Measurements from ENCODE around the gene CHRNE. TPM values are rescaled to one million over a fixed set of nuclear protein-coding genes. Genes with fewer than 3 reads are reported as not detected.

The CHRNE gene
- total RNA-seq = under 1 TPM; 0.59 to 0.84 TPM

- DNase-seq = peak; percentile 89
- H3K9me3 Mint-ChIP-seq (ENCODE audit: low read depth) = no peaks in the 10 kb centered on the region
- no peaks in the 10 kb centered on the region for H3K27me3 Mint-ChIP-seq
- H3K4me3 Mint-ChIP-seq = peak within 1 kb of the TSS; percentile 65
- peak within 1 kb of the TSS; percentile 72 for H3K27ac Mint-ChIP-seq
- ChIA-PET POLR2A (interaction anchor here (0.7 kb wide), 1 partner anchor 155 kb away, joined by 3 read pairs; no protein-coding TSS in a partner anchor), CTCF (interaction anchor here (0.6 to 1.7 kb wide), 18 partner anchors 13 to 710 kb away, joined by 3 to 7 read pairs (median 3); partner anchors contain the start of genes RNF167 and SLC25A11)
- intact Hi-C loops (cut with DNase I, micrococcal nuclease) = loop anchor here (1.0 to 5.0 kb wide), 6 partner anchors 37 to 534 kb away; partner anchors contain the start of genes SPAG7 (in 2 of the 2), C1QBP (in 1 of the 2), GLTPD2 (in 1 of the 2) and RNF167 (in 1 of the 2)
- H3K4me1 Mint-ChIP-seq = peaks cover 26% of the 10 kb centered on the region
- ATAC-seq = peak; percentile 44
- H3K36me3 Mint-ChIP-seq (ENCODE audit: low read depth) = no peaks in the 10 kb centered on the region
These were observed at the start of gene CHRNE for GRCh38 chr17:4903051-4903818. TSS of gene CHRNE (minus strand) at chr17:4903098. CDS start at chr17:4903063, 35 bp downstream.

- DNase-seq (no peak), ATAC-seq (no peak)
- no peaks in the 10 kb centered on the region for H3K27me3 Mint-ChIP-seq
- H3K36me3 Mint-ChIP-seq (ENCODE audit: low read depth) = peaks cover 18% of the 10 kb centered on the region
- no peak overlapping the region for H3K27ac Mint-ChIP-seq
- H3K4me3 Mint-ChIP-seq = peak overlapping the region; percentile 99
- intact Hi-C loops (cut with DNase I, micrococcal nuclease) = no loop called here
- H3K9me3 Mint-ChIP-seq (ENCODE audit: low read depth) = no peaks in the 10 kb centered on the region
- H3K4me1 Mint-ChIP-seq = peaks cover 20% of the 10 kb centered on the region
- ChIA-PET CTCF (interaction anchor here (0.5 to 1.5 kb wide), 4 partner anchors 14 to 100 kb away, joined by 3 read pairs; partner anchors contain the start of gene SPAG7), POLR2A (interaction anchor here (1.0 to 9.2 kb wide), 3 partner anchors 11 to 16 kb away, joined by 3 to 80 read pairs (median 7); partner anchors contain the start of genes RNF167, SLC25A11 and SPAG7)
These were observed 48.6 kb upstream of the CHRNE start for GRCh38 chr17:4951486-4951885.

- ChIA-PET POLR2A (interaction anchor here (0.5 to 9.2 kb wide), 5 partner anchors 8 to 227 kb away, joined by 3 to 80 read pairs (median 4); partner anchors contain the start of genes RNF167, SLC25A11 and SPAG7), CTCF (interaction anchor here (0.7 to 1.5 kb wide), 3 partner anchors 17 to 42 kb away, joined by 3 to 4 read pairs (median 3); partner anchors contain the start of gene SPAG7)
- no peak for DNase-seq
- Mint-ChIP-seq H3K9me3 (ENCODE audit: low read depth) (no peaks in the 10 kb centered on the region), H3K27ac (peak within 1 kb of the TSS; percentile 94), H3K27me3 (no peaks in the 10 kb centered on the region), H3K4me1 (peaks cover 16% of the 10 kb centered on the region), H3K4me3 (peak within 1 kb of the TSS; percentile 99), H3K36me3 (ENCODE audit: low read depth) (peaks cover 25% of the 10 kb centered on the region)
- no peak for ATAC-seq
- intact Hi-C loops (cut with DNase I, micrococcal nuclease) = loop anchor here in 1 of 2 experiments (1.0 kb wide), 2 partner anchors 37 to 128 kb away; partner anchors contain the start of genes CAMTA2 and ZFP3
These were observed 47.9 kb upstream of the CHRNE start, which contains the start of gene ENO3 for GRCh38 chr17:4950746-4951204. TSS of gene ENO3 (plus strand) at chr17:4951119. CDS start at chr17:4951830, 711 bp downstream.

GRCh38 chr17:4950075-4950745, 47.3 kb upstream of the CHRNE start:
- ATAC-seq = peak; percentile 8
- ChIA-PET CTCF (interaction anchor here (0.6 to 0.9 kb wide), 2 partner anchors 17 to 161 kb away, joined by 3 to 4 read pairs; partner anchors contain the start of gene SPAG7), POLR2A (interaction anchor here (0.5 to 9.2 kb wide), 6 partner anchors 9 to 226 kb away, joined by 3 to 80 read pairs (median 4); partner anchors contain the start of genes RNF167, SLC25A11 and SPAG7)
- peak; percentile 62 for DNase-seq
- H3K27me3 Mint-ChIP-seq = no peaks in the 10 kb centered on the region
- peaks cover 21% of the 10 kb centered on the region for H3K4me1 Mint-ChIP-seq
- intact Hi-C loops (cut with DNase I, micrococcal nuclease) = loop anchor here in 1 of 2 experiments (1.0 kb wide), 2 partner anchors 37 to 128 kb away; partner anchors contain the start of genes CAMTA2 and ZFP3
- no peaks in the 10 kb centered on the region for H3K9me3 Mint-ChIP-seq (ENCODE audit: low read depth)
- peak overlapping the region; percentile 94 for H3K27ac Mint-ChIP-seq
- peak overlapping the region; percentile 99 for H3K4me3 Mint-ChIP-seq
- peaks cover 30% of the 10 kb centered on the region for H3K36me3 Mint-ChIP-seq (ENCODE audit: low read depth)

GRCh38 chr17:4949321-4950074, 46.6 kb upstream of the CHRNE start:
- Mint-ChIP-seq H3K4me1 (peaks cover 28% of the 10 kb centered on the region), H3K27ac (peak overlapping the region; percentile 89), H3K4me3 (peak overlapping the region; percentile 99), H3K36me3 (ENCODE audit: low read depth) (peaks cover 38% of the 10 kb centered on the region), H3K27me3 (no peaks in the 10 kb centered on the region), H3K9me3 (ENCODE audit: low read depth) (no peaks in the 10 kb centered on the region)
- intact Hi-C loops (cut with DNase I, micrococcal nuclease) = loop anchor here (1.0 to 10.0 kb wide), 12 partner anchors 18 to 1693 kb away; partner anchors contain the start of genes ATP2A3 (in 1 of the 2), C17orf107 (in 1 of the 2), CAMTA2 (in 1 of the 2) and KIAA0753 (in 1 of the 2)
- ATAC-seq = peak; percentile 25
- peak; percentile 86 for DNase-seq
- POLR2A ChIA-PET = interaction anchor here (0.6 to 9.2 kb wide), 4 partner anchors 9 to 25 kb away, joined by 3 to 80 read pairs (median 7); partner anchors contain the start of genes RNF167, SLC25A11 and SPAG7
- CTCF ChIA-PET = interaction anchor here (0.9 kb wide), 1 partner anchor 18 kb away, joined by 4 read pairs; the partner anchor contains the start of gene SPAG7

- intact Hi-C loops (cut with DNase I, micrococcal nuclease) = loop anchor here (1.0 to 10.0 kb wide), 16 partner anchors 9 to 1693 kb away; partner anchors contain the start of genes ARRB2 (in 2 of the 2), RNF167 (in 2 of the 2), SLC25A11 (in 2 of the 2) and SPAG7 (in 2 of the 2)
- DNase-seq (peak; percentile 88), ATAC-seq (peak; percentile 39)
- peak overlapping the region; percentile 99 for H3K4me3 Mint-ChIP-seq
- peaks cover 34% of the 10 kb centered on the region for H3K4me1 Mint-ChIP-seq
- no peaks in the 10 kb centered on the region for H3K27me3 Mint-ChIP-seq
- no peaks in the 10 kb centered on the region for H3K9me3 Mint-ChIP-seq (ENCODE audit: low read depth)
- ChIA-PET POLR2A (interaction anchor here (0.8 to 9.2 kb wide), 2 partner anchors 9 to 19 kb away, joined by 8 to 80 read pairs; partner anchors contain the start of genes RNF167, SLC25A11 and SPAG7), CTCF (interaction anchor here (0.6 kb wide), 1 partner anchor 19 kb away, joined by 5 read pairs; the partner anchor contains the start of gene SPAG7)
- peak overlapping the region; percentile 100 for H3K27ac Mint-ChIP-seq
- peaks cover 42% of the 10 kb centered on the region for H3K36me3 Mint-ChIP-seq (ENCODE audit: low read depth)
These were observed 46.0 kb upstream of the CHRNE start for GRCh38 chr17:4948931-4949320.

GRCh38 chr17:4948166-4948930, 45.5 kb upstream of the CHRNE start, which contains the start of gene PFN1:
TSS of gene PFN1 (minus strand) at chr17:4948530. CDS start at chr17:4948394, 136 bp downstream.
- ChIA-PET POLR2A (interaction anchor here (0.8 to 9.2 kb wide), 3 partner anchors 8 to 50 kb away, joined by 3 to 80 read pairs (median 8); partner anchors contain the start of genes KIF1C, RNF167, SLC25A11 and SPAG7), CTCF (interaction anchor here (0.6 to 1.0 kb wide), 2 partner anchors 19 kb away, joined by 4 to 5 read pairs; partner anchors contain the start of gene SPAG7)
- Mint-ChIP-seq H3K4me3 (peak within 1 kb of the TSS; percentile 99), H3K9me3 (ENCODE audit: low read depth) (no peaks in the 10 kb centered on the region), H3K36me3 (ENCODE audit: low read depth) (peaks cover 44% of the 10 kb centered on the region), H3K27ac (peak within 1 kb of the TSS; percentile 100), H3K27me3 (no peaks in the 10 kb centered on the region), H3K4me1 (peaks cover 40% of the 10 kb centered on the region)
- intact Hi-C loops (cut with DNase I, micrococcal nuclease) = loop anchor here (1.0 to 10.0 kb wide), 14 partner anchors 8 to 1694 kb away; partner anchors contain the start of genes ARRB2 (in 2 of the 2), RNF167 (in 2 of the 2), SLC25A11 (in 2 of the 2) and ATP2A3 (in 1 of the 2)
- ATAC-seq = peak; percentile 23
- DNase-seq = peak; percentile 96

- Mint-ChIP-seq H3K36me3 (ENCODE audit: low read depth) (peaks cover 51% of the 10 kb centered on the region), H3K4me1 (peaks cover 47% of the 10 kb centered on the region)
- intact Hi-C loops (cut with DNase I, micrococcal nuclease) = loop anchor here (1.0 to 10.0 kb wide), 14 partner anchors 7 to 1695 kb away; partner anchors contain the start of genes ARRB2 (in 2 of the 2), RNF167 (in 2 of the 2), SLC25A11 (in 2 of the 2) and ATP2A3 (in 1 of the 2)
These were observed 44.7 kb upstream of the CHRNE start for GRCh38 chr17:4947411-4948165.

More at GRCh38 chr17:4947411-4948165, 44.7 kb upstream of the CHRNE start:
- DNase-seq (peak; percentile 84), ATAC-seq (peak; percentile 6)
- ChIA-PET POLR2A (interaction anchor here (0.6 to 9.2 kb wide), 3 partner anchors 20 to 336 kb away, joined by 3 to 80 read pairs (median 4); partner anchors contain the start of genes KIF1C and SPAG7), CTCF (interaction anchor here (1.0 kb wide), 1 partner anchor 20 kb away, joined by 4 read pairs; the partner anchor contains the start of gene SPAG7)
- H3K27me3 Mint-ChIP-seq = no peaks in the 10 kb centered on the region
- H3K4me3 Mint-ChIP-seq = peak overlapping the region; percentile 99
- no peaks in the 10 kb centered on the region for H3K9me3 Mint-ChIP-seq (ENCODE audit: low read depth)
- H3K27ac Mint-ChIP-seq = peak overlapping the region; percentile 100
